ENCODE results near the gene TBCD.

Gene TBCD

DNA sequence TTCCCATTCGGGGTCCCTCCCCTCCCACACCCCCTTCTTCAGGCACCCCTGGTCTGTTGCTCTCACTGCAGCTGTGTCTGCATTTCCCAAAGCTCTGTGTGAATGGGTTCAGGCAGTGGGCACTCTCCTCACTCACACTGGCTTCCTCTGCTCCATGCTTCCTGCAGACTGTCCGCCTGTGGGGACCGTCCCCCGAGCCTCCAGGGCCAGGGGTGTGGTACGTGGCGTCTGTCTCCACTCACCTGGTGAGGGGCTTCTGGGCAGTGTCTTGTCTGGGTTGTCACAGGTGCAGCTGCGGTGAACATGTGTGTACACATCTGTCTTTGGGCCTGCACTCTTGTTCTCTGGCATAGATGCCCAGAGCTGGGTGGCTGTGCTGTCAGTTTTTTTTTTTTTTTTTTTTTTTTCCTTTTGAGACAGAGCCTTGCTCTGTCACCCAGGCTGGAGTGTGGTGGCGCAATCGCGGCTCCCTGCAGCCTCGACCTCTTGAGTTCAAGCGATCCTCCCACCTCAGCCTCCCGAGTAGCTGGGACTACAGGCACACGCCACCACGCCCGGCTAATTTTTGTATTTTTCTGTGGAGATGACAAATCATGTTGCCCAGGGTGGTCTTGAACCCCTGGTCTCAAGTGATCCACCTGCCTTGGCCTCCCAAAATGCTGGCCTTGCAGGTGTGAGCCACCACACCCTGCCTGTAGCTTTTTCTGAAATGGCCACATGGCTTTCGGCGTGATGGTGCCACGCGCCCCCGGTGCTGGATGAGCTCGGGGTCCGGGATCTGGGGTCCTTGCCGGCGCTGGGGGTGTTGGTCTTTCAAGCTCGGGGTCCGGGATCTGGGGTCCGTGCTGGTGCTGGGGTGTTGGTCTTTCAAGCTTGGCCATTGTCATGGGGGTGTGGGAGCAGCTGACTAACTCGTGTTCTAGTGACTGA is 144.5 kb downstream of the TBCD start:
- Histone ChIP-seq H3K4me1 (ENCODE audit: insufficient read depth, poor library complexity, severe bottlenecking) (no peaks in the 10 kb centered on the region), H3K27me3 (ENCODE audit: insufficient read depth, poor library complexity, severe bottlenecking) (no peaks in the 10 kb centered on the region), H3K27ac (ENCODE audit: poor library complexity, severe bottlenecking) (no peak overlapping the region), H3K9me3 (ENCODE audit: severe bottlenecking) (no peaks in the 10 kb centered on the region), H3K4me3 (ENCODE audit: severe bottlenecking) (no peak overlapping the region), H3K36me3 (ENCODE audit: low read depth) (peaks cover 8% of the 10 kb centered on the region; the same call in 1 of the 2 replicates)
- DNase-seq (ENCODE audit: low spot score) (no peak), ATAC-seq (ENCODE audit: low read depth) (no peak)
- TF ChIP-seq, protein P1, sequence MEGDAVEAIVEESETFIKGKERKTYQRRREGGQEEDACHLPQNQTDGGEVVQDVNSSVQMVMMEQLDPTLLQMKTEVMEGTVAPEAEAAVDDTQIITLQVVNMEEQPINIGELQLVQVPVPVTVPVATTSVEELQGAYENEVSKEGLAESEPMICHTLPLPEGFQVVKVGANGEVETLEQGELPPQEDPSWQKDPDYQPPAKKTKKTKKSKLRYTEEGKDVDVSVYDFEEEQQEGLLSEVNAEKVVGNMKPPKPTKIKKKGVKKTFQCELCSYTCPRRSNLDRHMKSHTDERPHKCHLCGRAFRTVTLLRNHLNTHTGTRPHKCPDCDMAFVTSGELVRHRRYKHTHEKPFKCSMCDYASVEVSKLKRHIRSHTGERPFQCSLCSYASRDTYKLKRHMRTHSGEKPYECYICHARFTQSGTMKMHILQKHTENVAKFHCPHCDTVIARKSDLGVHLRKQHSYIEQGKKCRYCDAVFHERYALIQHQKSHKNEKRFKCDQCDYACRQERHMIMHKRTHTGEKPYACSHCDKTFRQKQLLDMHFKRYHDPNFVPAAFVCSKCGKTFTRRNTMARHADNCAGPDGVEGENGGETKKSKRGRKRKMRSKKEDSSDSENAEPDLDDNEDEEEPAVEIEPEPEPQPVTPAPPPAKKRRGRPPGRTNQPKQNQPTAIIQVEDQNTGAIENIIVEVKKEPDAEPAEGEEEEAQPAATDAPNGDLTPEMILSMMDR (IDR thresholded peaks at IDR 0.05; ENCODE audit: poor library complexity, severe bottlenecking): no peak

DNA sequence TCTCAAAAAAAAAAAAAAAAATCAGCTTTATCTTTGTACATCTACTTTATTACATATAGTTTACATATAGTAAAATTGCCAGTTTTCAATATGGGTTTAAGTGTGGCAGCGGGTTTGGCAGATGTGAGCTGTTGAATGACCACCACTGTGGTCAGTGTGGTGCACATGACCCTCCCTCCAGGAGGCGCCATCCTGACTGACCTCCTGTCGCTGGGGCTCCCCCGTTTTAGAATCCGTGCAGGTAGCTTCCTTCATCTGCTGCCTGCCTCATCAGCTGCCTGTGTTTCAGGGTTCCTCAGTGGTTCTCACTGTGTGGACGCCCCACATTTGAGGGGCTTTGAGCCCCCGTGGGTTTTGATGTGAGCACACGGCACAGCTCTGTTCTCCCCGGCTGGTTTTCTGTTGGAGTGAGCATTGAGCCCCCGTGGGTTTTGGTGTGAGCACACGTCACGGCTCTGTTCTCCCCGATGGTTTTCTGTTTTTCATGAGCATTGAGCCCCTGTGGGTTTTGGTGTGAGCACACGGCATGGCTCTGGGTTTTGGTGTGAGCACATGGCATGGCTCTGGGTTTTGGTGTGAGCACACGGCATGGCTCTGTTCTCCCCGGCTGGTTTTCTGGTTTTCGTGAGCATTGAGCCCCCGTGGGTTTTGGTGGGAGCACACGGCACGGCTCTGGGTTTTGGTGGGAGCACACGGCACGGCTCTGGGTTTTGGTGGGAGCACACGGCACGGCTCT is 145.8 kb downstream of the TBCD start:
- Histone ChIP-seq H3K36me3 (ENCODE audit: low read depth) (peaks cover 8% of the 10 kb centered on the region; the same call in 1 of the 2 replicates), H3K27ac (ENCODE audit: poor library complexity, severe bottlenecking) (no peak overlapping the region), H3K4me3 (ENCODE audit: severe bottlenecking) (no peak overlapping the region), H3K4me1 (ENCODE audit: insufficient read depth, poor library complexity, severe bottlenecking) (no peaks in the 10 kb centered on the region), H3K9me3 (ENCODE audit: severe bottlenecking) (no peaks in the 10 kb centered on the region), H3K27me3 (ENCODE audit: insufficient read depth, poor library complexity, severe bottlenecking) (no peaks in the 10 kb centered on the region)
- no peak for ATAC-seq (ENCODE audit: low read depth)
- no peak for DNase-seq (ENCODE audit: low spot score)
- TF ChIP-seq, protein P1 (IDR thresholded peaks at IDR 0.05; ENCODE audit: poor library complexity, severe bottlenecking): no peak

GRCh38 chr17:82898976-82899514 is 147.2 kb downstream of the TBCD start:
- Histone ChIP-seq H3K9me3 (ENCODE audit: severe bottlenecking) (no peaks in the 10 kb centered on the region), H3K4me3 (ENCODE audit: severe bottlenecking) (no peak overlapping the region), H3K27ac (ENCODE audit: poor library complexity, severe bottlenecking) (no peak overlapping the region), H3K27me3 (ENCODE audit: insufficient read depth, poor library complexity, severe bottlenecking) (no peaks in the 10 kb centered on the region), H3K36me3 (ENCODE audit: low read depth) (peaks cover 8% of the 10 kb centered on the region; the same call in 1 of the 2 replicates), H3K4me1 (ENCODE audit: insufficient read depth, poor library complexity, severe bottlenecking) (no peaks in the 10 kb centered on the region)
- no peak for DNase-seq (ENCODE audit: low spot score)
- no peak for ATAC-seq (ENCODE audit: low read depth)
- TF ChIP-seq, protein P1 (IDR thresholded peaks at IDR 0.05; ENCODE audit: poor library complexity, severe bottlenecking): no peak

GRCh38 chr17:82899941-82900340 is 148.1 kb downstream of the TBCD start:
- no peak for DNase-seq (ENCODE audit: low spot score)
- H3K27ac ChIP-seq (ENCODE audit: poor library complexity, severe bottlenecking): no peak overlapping the region

More at GRCh38 chr17:82899941-82900340, 148.1 kb downstream of the TBCD start:
- Histone ChIP-seq H3K4me1 (ENCODE audit: insufficient read depth, poor library complexity, severe bottlenecking) (no peaks in the 10 kb centered on the region), H3K9me3 (ENCODE audit: severe bottlenecking) (no peaks in the 10 kb centered on the region), H3K4me3 (ENCODE audit: severe bottlenecking) (no peak overlapping the region), H3K36me3 (ENCODE audit: low read depth) (peaks cover 8% of the 10 kb centered on the region; the same call in 1 of the 2 replicates), H3K27me3 (ENCODE audit: insufficient read depth, poor library complexity, severe bottlenecking) (no peaks in the 10 kb centered on the region)
- ATAC-seq (ENCODE audit: low read depth): no peak
- TF ChIP-seq, protein P1 (IDR thresholded peaks at IDR 0.05; ENCODE audit: poor library complexity, severe bottlenecking): no peak

Measured in RWPE2 (cell line).